DMS 273 (cell line): ENCODE data around the gene STXBP1.

Experiments
- DNase-seq: peaks from one replicate; lab custom pipeline; 2025; ENCODE audit not compliant: unreplicated experiment; lab: John Stamatoyannopoulos, UW

The STXBP1 gene

DNA sequence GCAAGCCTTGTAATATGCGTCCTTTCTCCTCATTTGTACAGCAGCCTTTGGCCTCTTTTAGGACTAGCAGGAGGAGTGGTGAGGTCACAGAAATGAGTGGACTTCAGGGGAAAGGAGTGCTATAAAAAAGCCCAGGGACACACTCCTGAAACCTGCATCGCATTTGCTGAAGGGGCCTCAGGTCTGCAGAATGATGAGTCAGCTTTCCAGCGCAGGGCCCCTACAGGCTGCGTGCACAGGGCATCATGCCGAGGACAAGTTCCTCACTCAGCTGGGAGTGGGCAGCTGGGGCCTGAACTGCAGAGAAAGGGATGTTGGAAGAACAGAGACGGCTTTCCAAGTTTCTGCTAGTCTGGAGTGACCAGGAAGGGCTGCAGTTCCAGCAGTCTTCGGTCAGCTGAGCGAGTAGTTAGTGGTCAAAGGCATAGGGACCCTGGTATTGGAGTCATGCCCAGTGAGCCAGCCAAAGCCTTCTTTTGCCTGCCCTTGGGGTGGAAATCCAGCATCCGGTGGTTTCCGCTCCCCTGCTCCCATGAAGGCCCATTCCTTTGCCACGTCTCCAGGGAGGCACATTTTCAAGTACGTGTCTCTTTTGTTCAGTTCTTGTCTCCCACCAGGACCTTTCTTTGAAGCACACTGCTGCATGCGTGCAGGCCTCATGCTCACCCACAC is 77.4 kb downstream of the STXBP1 start:
- no peak for DNase-seq

DNA sequence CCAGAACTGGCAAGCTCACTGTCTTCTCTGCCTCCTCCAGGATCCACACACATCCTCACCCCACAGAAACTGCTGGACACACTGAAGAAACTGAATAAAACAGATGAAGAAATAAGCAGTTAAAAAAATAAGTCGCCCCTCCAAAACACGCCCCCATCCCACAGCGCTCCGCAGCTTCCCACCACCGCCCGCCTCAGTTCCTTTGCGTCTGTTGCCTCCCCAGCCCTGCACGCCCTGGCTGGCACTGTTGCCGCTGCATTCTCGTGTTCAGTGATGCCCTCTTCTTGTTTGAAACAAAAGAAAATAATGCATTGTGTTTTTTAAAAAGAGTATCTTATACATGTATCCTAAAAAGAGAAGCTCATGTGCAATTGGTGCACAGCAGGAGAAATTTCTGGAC is 78.7 kb downstream of the STXBP1 start:
- no peak for DNase-seq

DNA sequence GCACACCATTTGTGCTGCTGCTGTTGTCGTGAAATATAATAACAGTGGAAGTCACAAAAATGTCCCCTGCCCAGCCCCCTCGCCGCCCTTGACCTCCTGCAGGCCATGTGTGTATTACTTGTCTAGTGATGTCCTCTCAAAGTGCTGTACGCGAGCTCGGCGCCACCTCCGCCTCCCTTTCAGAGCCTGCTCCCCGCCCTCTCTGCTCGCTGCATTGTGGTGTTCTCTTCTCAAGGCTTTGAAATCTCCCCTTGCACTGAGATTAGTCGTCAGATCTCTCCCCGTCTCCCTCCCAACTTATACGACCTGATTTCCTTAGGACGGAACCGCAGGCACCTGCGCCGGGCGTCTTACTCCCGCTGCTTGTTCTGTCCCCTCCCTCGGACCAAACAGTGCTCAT is 80.0 kb downstream of the STXBP1 start:
- no peak for DNase-seq

- no peak for DNase-seq
Measured at GRCh38 chr9:127693143-127693542, 81.1 kb downstream of the STXBP1 start.

DNA sequence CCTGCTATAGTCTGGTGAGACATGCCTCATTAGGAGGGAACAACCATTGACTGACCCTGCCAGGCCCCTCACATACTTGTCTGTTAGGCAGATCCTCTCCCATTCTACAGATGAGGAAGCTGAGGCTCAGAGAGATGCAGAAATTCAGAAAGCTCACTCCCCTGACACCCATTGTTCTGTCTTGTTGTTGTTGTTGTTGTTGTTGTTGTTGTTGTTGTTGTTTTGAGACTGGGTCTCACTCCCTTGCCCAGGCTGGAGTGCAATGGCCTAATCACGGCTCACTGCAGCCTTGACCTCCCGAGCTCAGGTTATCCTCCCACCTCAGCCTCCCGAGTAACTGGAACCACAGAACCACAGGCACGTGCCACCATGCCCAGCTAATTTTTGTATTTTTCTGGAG is 81.6 kb downstream of the STXBP1 start:
- DNase-seq: no peak

DNA sequence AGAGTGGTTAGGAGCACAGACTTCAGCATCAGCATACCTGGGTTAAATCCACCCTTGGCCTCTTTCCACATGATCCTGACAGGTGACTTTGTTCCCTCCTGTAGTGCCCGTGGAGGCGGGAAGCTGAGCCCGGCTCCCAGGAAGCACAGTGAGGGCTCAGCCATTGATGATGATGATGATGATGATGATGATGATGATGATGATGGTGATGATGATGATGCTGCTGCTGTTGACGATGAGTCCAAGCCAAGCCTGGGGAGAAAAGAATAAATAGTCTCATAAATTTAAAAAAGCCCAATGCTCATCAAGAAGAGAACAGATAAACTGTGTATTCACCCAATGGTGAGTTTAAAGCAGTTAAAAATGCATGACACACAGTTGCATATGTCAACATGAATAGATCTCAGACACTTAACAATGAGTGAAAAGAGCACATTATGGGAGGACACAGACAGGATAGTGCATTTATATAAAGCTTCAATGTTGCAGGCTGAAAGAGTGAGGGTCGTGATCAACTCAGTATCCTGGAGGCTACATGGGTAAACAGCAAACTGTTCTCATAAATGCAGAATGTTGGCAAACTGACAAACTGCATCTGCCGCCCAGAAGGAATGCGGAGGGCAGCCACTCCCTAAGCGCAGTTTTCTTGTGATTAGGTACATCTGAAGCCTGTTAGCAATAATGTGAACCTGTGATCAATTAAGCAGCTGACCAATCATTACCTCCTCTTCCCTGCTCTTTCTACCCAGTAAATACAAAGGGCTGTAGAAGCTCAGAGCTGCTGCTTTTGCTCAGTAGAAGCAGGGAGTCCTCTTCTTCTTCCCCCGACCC is 83.0 kb downstream of the STXBP1 start:
- DNase-seq: no peak

DNA sequence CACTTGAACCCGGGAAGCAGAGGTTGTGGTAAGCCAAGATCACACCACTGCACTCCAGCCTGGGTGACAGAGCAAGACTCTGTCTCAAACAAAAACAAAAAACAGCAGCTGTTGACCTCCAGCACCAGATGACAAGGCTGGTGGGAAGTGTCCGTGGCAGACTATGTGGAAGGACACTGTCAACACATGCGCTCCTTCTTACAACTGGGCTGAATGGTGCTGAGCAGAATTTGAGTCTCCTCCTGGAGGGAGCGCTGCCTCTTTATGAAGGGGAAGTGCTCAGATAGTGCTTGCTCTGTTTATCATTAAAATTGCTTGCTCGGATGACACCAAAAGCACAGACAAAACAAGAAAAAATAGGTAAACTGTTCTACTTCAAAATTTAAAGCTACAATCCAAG is 85.5 kb downstream of the STXBP1 start:
- DNase-seq: peak; percentile 25

GRCh38 chr9:127698386-127698785 is 86.3 kb downstream of the STXBP1 start:
- DNase-seq: no peak

DNA sequence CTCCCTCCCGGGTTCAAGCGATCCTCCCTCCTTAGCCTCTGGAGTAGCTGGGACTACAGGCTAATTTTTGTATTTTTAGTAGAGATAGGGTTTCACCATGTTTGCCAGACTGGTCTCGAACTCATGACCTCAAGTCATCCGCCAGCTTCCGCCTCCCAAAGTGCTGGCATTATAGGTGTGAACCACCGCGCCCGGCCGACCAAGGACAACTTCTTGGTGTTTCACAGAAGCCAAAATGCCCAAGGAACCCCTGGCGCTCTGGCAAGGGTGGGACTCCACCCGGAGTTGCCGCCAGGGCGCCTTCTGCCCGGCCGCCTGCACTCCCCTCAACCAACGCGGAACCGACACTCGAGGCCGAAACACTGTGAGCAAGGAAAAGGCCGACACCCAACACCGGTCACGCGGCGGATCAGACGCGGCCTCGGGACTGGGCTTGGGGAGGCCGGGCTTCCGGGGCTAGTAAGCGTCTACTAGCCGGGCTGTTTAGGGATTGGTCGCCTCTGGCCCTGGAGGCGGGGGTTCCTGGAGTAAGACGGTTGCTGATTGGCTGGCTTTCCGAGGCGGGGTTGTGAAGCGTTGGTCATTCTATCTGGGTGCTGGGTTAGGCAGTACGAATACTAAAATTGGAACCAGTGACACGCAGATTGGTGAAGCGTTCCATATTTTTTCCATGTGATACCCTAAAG is 87.1 kb downstream of the STXBP1 start:
- peak; percentile 26 for DNase-seq

DNA sequence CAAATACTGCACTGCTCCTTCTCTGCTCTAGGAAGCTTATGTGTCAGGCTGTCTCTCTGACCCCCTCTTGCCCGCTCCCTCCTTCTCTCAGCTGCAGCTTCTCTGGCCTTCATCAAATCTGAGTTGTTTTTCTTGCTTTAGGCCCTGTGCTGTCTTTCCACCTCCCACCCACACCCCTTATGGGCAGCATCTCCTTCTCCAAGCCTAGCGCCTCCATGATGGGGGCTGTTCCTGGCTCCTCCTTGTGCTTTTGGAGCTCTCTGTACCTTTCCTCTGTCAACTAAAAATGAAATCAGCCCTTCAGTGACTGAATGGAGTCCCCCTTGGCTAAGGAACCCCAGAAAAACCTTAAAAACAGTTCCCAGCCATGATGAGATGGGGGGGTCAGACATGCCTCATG is 88.1 kb downstream of the STXBP1 start:
- no peak for DNase-seq

DNA sequence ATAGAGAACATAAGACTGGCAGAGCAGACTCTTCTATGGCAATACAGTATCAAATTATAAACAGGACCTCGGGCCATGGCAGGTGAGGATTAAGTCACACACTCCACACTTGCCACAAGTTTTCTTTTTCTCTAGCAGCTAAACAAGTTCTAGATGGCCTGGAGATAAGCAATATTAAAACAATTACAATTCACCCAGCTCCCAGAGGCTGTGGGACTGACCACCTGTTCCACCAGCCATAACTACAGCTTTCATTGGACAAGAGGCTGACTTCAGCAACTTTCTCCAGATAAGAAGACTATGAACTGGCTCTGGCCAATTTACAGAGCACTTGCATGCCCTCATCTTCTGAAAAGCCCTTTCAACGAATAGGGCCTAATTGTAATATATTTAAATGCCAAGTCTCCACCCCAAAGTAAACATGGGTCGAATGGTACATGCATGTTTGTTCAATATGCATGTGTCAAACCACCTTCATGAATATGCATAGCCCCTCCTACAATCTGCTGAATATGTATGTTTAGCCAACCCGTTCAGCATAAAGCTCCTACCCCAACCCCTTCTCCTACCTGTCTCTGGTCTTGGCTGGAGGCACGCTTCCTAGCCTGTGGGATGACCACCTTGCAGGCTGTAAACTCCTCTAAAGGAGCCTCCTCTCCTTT is 88.6 kb downstream of the STXBP1 start:
- DNase-seq: peak; percentile 60

- DNase-seq: no peak
Measured at GRCh38 chr9:127703289-127703946, 91.3 kb downstream of the STXBP1 start.

- DNase-seq: no peak
Measured at GRCh38 chr9:127705577-127706379, 93.7 kb downstream of the STXBP1 start.

- DNase-seq: peak; percentile 70
Measured at GRCh38 chr9:127706836-127707241, 94.8 kb downstream of the STXBP1 start, which contains the start of gene CFAP157. Gene CFAP157 (plus strand): TSS chr9:127706988. CDS start chr9:127707032, 44 bp downstream.

GRCh38 chr9:127707766-127708165 is 95.7 kb downstream of the STXBP1 start:
- peak; percentile 28 for DNase-seq

DNA sequence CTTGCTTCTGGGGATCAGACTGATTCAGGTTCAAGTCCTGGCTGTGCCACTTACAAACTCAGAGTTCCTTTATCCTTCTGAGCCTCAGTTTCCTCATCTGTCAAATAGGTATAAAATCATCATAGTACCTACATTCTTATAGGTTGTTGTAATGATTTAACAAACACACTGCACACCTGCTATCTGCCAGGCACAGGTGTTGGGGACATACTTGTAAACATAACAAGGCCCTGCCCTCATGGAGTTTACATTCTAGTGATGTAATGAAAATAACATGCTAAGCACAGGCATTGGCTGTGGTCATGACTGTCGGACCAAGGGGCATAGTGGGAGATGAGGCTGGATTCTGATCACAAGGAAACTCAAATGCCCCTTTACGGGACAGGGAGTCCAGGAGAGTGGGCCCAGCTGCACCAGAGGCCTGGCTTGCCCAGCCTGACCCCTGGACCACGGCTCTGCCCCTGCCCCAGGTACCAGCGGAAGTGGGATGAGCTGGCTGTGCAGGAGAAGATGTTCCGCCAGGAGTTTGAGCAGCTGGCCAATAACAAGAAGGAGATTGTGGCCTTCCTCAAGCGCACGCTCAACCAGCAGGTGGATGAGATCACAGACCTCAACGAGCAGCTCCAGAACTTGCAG is 97.0 kb downstream of the STXBP1 start:
- no peak for DNase-seq

GRCh38 chr9:127710204-127710783 is 98.2 kb downstream of the STXBP1 start:
- no peak for DNase-seq

DNA sequence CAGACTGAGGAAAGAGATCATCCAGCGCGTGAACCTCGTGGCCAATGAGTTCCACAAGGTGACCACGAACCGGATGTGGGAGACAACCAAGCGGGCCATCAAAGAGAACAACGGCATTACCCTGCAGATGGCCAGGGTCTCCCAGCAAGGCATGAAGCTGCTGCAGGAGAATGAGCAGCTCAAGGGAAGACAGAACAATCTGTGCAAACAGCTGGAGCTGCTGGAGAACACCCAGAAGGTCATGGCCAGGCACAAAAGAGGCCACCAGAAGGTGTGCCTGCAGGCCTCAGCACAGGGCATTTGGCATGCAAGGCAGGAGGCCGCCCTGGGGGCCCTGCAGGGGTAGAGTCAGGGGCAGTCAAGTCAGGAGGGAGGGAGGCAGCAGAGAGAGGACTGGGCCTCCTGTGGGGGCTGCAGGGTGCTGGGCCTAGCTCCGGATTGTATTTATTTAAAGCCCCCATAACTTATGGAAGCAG is 99.2 kb downstream of the STXBP1 start:
- DNase-seq: peak; percentile 88

DNA sequence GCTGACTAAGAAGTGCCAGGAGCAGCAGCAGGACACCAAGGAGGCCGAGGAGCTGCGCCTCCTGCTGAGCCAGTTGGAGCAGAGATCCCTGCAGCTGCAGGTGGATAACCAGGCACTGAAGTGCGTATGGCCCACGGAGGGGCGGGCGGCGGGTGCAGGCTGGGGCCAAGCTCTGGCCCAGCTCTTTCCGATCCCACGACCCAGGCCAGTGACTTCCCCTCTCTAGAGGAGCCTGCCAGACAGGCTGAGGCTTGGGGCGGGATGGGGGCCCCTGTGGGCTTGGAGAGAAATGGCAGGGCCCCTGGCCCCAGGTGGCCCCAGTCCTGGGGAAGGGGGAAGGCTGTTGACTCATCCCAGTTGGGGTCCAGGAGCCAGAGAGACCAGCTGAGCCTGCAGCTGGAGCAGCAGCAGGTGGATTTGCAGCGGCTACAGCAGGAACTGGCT is 99.8 kb downstream of the STXBP1 start:
- DNase-seq: peak; percentile 92
